SU-DHL-6 (cell line): ENCODE results near the gene SRPRB.

Source experiments
- H2AFZ ChIP-seq: fragments of 200-600 bp; sonication (generic); 2 replicates; pipeline ENCODE4 v1.6.1; 2014; ENCODE audit warnings: low read depth, mild to moderate bottlenecking, moderate library complexity, mixed read lengths, antibody characterized with exemption, low read length; ENCODE audit not compliant: severe bottlenecking
- H3F3A ChIP-seq: fragments of 200-600 bp; shearing (Covaris generic); 2 replicates; pipeline ENCODE4 v1.6.0; 2016; ENCODE audit warnings: antibody characterized with exemption, mild to moderate bottlenecking; ENCODE audit not compliant: insufficient read depth
- H3K27ac ChIP-seq: fragments of 200-600 bp; sonication (generic); 2 replicates; pipeline ENCODE4 v1.5.1; 2016; ENCODE audit warnings: low read depth, mild to moderate bottlenecking, low read length, moderate library complexity, mixed read lengths
- H3K27me3 ChIP-seq: fragments of 200-600 bp; sonication (generic), shearing (Covaris generic); 2 replicates; pipeline ENCODE4 v1.6.0; 2014; ENCODE audit warnings: mild to moderate bottlenecking, low read length
- H3K36me3 ChIP-seq: fragments of 200-600 bp; sonication (generic); 2 replicates; pipeline ENCODE4 v1.6.1; 2014; ENCODE audit warnings: mild to moderate bottlenecking, low read length, mixed read lengths
- H3K4me2 ChIP-seq: fragments of 300-600, 200-600 bp; shearing (Covaris generic), sonication (generic); 2 replicates; pipeline ENCODE4 v1.6.0; 2014; ENCODE audit warnings: low read length, low read depth, mild to moderate bottlenecking; ENCODE audit not compliant: poor library complexity, severe bottlenecking
- H3K4me3 ChIP-seq: fragments of 200-600 bp; sonication (generic); 2 replicates; pipeline ENCODE4 v1.5.1; 2014; ENCODE audit warnings: antibody characterized with exemption, low read length, mild to moderate bottlenecking, mixed read lengths; ENCODE audit not compliant: insufficient read depth, poor library complexity, severe bottlenecking
- H3K79me2 ChIP-seq: fragments of 200-600 bp; sonication (generic); 2 replicates; pipeline ENCODE4 v1.6.1; 2014; ENCODE audit warnings: mild to moderate bottlenecking, low read length, moderate library complexity; ENCODE audit not compliant: insufficient read depth
- H3K9ac ChIP-seq: fragments of 200-600 bp; sonication (generic); 2 replicates; pipeline ENCODE4 v1.7.0; 2014; ENCODE audit warnings: mild to moderate bottlenecking, low read length
- H3K9me2 ChIP-seq: fragments of 200-600 bp; sonication (generic); replicated peaks from 2 replicates; pipeline ENCODE4 v1.6.1; 2014; ENCODE audit warnings: low read length; ENCODE audit not compliant: insufficient read depth
- H3K9me3 ChIP-seq: fragments of 200-600 bp; sonication (generic); 2 replicates; pipeline ENCODE4 v1.6.1; 2014; ENCODE audit warnings: low read length, mixed read lengths; ENCODE audit not compliant: insufficient read depth
- H4K20me1 ChIP-seq: fragments of 200-600 bp; sonication (generic); 2 replicates; pipeline ENCODE4 v1.6.1; 2014; ENCODE audit warnings: low read depth, mild to moderate bottlenecking, antibody characterized with exemption, low read length, moderate library complexity, mixed read lengths
- CTCF ChIP-seq: fragments of 200-600 bp; sonication (generic); IDR thresholded peaks from one replicate; pipeline ENCODE4 v1.5.1; 2017; ENCODE audit warnings: antibody characterized with exemption, mild to moderate bottlenecking, low read length, moderate library complexity; ENCODE audit not compliant: insufficient read depth, poor library complexity, severe bottlenecking
- EZH2phosphoT487 ChIP-seq: fragments of 200-600 bp; sonication (generic), shearing (Covaris generic); conservative IDR thresholded peaks from 2 replicates; pipeline ENCODE4 v1.6.1; 2018; ENCODE audit warnings: mild to moderate bottlenecking, antibody characterized with exemption, low read length, moderate library complexity, mixed read lengths

SRPRB gene

GRCh38 chr3:133775835-133776234 lies 29.8 kb upstream of the SRPRB start:
- Histone ChIP-seq H3F3A (no peaks in the 10 kb centered on the region), H3K9me3 (no peaks in the 10 kb centered on the region), H3K4me2 (no peak overlapping the region), H3K79me2 (no peaks in the 10 kb centered on the region), H3K36me3 (no peaks in the 10 kb centered on the region), H2AFZ (no peak overlapping the region), H3K27ac (no peak overlapping the region), H3K27me3 (no peaks in the 10 kb centered on the region), H3K4me3 (no peak overlapping the region), H4K20me1 (no peaks in the 10 kb centered on the region), H3K9ac (no peak overlapping the region), H3K9me2 (no peaks in the 10 kb centered on the region)
- no peak for TF ChIP-seq EZH2phosphoT487
- TF ChIP-seq CTCF = no peak

GRCh38 chr3:133776794-133777438 lies 28.7 kb upstream of the SRPRB start:
- Histone ChIP-seq H4K20me1 (no peaks in the 10 kb centered on the region), H2AFZ (no peak overlapping the region), H3F3A (no peaks in the 10 kb centered on the region), H3K9ac (no peak overlapping the region), H3K4me2 (no peak overlapping the region), H3K27me3 (no peaks in the 10 kb centered on the region), H3K9me3 (no peaks in the 10 kb centered on the region), H3K27ac (no peak overlapping the region), H3K36me3 (no peaks in the 10 kb centered on the region), H3K4me3 (no peak overlapping the region), H3K79me2 (no peaks in the 10 kb centered on the region), H3K9me2 (no peaks in the 10 kb centered on the region)
- TF ChIP-seq CTCF (no peak), EZH2phosphoT487 (no peak)

DNA sequence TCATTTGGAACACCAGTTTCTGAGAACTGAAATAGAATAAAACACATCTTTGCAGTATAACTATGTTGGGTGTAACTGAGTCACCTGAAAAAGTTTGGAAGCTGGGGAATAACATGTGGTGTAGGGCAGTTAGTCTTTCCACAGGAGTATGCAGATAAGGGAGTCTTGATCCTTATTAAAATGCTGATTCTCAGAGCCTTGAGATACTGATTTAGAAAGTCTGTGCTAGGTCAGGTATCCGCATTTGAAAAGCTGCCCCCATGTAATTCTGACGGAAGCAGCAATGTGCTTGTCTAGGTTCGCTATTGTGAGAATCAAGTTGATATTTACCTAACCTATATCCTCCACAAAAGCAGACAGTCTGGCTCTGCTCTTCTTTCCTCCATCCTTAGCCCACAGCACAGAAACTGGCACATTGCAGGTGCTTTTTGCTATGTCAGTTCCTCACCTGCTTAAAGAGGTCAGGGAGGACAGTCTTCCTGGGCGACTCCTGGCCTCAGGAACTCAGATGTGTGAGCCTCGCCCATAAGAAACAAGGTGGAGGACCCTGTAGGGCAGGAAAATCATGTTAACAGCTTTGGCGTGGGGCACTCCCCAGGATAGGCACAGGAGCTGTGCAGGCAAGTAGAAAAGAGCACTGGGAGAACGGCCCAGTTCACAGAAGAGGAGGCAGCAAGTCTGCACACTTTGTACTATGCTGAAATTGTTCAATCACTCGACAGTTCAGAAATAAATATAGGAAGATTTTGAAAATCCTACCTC lies 27.6 kb upstream of the SRPRB start:
- Histone ChIP-seq H3K27me3 (no peaks in the 10 kb centered on the region), H3K79me2 (no peaks in the 10 kb centered on the region), H3K4me3 (no peak overlapping the region), H3K27ac (no peak overlapping the region), H3K36me3 (no peaks in the 10 kb centered on the region), H4K20me1 (no peaks in the 10 kb centered on the region), H3K9me3 (no peaks in the 10 kb centered on the region), H3F3A (no peaks in the 10 kb centered on the region), H3K9ac (no peak overlapping the region), H2AFZ (no peak overlapping the region), H3K4me2 (no peak overlapping the region), H3K9me2 (no peaks in the 10 kb centered on the region)
- TF ChIP-seq CTCF = no peak
- no peak for TF ChIP-seq EZH2phosphoT487
